Sciatic nerve (tissue), 2 donors: ENCODE results near the gene EPHA3. TPM values are rescaled to one million over a fixed set of nuclear protein-coding genes. Genes with fewer than 3 reads are reported as not detected.

Experiments used
- ATAC-seq: fragments of 200-7000 bp; cut with Tn5 transposase; one replicate; pipeline ENCODE4 v1.9.1; 2020; ENCODE audit warnings: mild to moderate bottlenecking, moderate library complexity
- DNase-seq: peaks from one replicate; pipeline ENCODE4 v3.0.0-alpha.2; 2020; ENCODE audit warnings: low spot score
- intact Hi-C: fragments of 100-400 bp; cut with DNase I; formaldehyde crosslinking; loops from one replicate; pipeline ENCODE4 v1.14.2; 2022
- total RNA-seq: library from RNA; stranded (reverse); fragmentation: NEBNext Ultra II Directional; extraction: Animal tissue kit (Norgen Biotek cat#: 25700); gene quantifications from one replicate; pipeline ENCODE4 v1.2.1, GENCODE V29; 2021
- donor health status: DM: no; HTN: no; CAD: no.
- donor health status: DM: no; HTN: no; CAD: no.

Gene EPHA3
- total RNA-seq, 1 donor from 2014 or later, result 12.6 TPM

DNA sequence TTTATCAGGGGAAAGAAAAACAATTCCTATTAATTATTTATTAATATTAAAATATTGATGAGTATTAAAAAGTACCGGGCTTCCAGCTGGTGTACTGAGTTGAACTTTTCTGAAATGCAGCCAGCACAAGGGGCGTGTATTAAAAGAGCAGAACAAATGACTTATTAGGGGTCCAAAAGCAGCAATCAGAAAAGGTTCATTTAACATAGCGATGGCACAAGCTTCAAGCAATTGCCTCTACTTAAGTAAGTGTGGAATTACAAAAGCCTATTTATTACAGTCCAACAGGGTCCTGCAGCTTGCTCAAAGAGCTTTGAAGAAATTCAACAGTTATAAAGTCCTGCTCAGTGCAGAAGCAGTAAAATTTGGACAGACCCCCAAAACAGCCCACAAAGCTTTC is 285.6 kb downstream of the EPHA3 start:
- intact Hi-C loops, result no loop called here
- ATAC-seq (no peak), DNase-seq (no peak)

DNA sequence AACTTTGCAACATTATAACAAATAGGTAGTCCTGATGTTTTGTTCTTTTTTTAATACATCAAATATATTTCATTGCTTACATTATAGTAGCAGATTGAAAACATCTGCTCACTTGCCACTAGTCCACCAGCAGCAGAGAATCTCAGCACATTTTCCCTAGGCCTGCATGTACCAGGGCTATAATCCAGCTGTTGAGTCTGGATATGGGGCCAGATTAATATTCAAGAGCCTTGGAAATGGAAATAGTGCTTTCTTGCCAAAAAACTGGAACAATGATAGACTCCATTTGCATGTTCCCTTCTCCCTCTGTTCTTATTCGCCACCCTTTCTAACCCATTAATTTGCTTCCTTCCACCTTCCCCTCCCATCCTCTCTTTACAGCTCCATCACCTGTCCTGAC is 288.0 kb downstream of the EPHA3 start:
- ATAC-seq, result no peak
- intact Hi-C loops, result no loop called here
- no peak for DNase-seq

DNA sequence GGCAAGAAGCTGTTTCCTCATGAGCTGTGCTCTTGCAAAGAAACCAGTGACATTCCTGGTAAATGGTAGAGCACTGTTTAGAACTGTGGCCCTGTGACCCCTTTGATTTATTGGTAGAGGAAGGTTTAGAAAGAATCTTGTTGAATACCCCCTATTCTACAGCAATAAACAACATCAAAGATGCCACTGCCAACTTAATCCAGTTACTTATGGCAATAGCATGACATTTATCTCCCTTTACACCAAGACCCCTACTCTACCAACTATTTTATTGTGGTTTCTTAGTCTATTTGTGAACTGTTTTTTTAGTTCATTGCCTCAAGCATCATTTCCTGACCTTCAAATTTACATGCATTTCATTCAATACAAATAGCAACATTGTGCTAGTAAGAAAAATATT is 288.6 kb downstream of the EPHA3 start:
- ATAC-seq, result no peak
- intact Hi-C loops, result no loop called here
- DNase-seq, result no peak

DNA sequence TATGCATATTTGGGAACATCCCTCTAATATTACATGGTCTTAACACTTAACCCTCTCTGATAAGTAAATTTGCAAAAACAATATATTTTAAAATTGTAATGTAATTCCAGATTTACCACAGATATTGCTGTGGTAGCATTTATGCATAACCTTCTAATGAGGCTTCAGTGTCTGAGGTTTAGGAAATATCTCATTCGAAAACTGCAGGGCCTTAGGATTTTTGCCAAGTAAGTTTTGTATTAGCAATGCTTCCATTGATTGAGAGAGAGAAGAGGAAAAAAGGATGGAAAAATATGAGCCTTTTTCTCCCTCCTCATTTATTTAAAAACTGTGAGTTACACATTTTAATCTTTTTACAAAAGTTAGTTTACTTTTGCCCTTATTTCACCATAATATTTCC is 294.6 kb downstream of the EPHA3 start:
- intact Hi-C loops, result no loop called here
- DNase-seq (no peak), ATAC-seq (no peak)

DNA sequence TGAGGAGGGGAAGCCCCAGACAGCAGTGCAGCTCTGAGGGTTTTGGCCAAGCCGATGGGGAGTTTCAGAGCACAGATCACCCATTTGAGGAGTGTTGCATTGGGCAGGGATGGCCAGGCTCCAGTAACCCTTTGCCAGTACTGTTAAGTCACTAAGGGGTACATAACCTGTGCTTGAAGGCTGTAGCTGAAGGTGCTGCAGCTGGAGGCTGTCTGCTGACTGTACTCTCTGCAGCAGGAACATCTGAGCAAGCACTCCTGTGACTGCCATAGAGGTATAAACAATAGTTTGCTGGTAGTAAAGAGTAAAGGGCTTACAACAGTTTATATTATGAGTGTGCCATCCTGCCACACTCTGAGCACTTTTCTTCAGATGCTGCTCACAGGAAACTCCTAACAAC is 297.8 kb downstream of the EPHA3 start:
- no peak for DNase-seq
- no peak for ATAC-seq
- intact Hi-C loops, result no loop called here

DNA sequence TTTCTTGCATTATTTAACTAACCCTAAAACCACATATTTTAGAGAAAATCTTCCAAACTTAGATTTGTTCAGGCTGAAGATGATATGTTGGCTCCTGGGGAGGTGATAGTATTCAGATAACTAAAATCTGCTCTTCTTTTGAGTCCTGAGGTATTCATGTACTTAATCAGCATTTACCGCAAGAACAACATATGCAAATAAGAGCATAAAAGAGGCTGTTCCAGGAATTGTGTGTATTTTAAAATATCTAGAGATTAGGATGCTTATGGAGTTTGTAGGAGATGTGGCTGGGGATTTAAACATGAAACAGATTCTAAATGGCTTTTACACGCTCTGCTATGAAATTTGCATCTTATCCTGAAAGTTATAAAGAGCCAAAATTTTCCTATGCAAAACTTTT is 298.2 kb downstream of the EPHA3 start:
- DNase-seq (no peak), ATAC-seq (no peak)
- intact Hi-C loops, result no loop called here

DNA sequence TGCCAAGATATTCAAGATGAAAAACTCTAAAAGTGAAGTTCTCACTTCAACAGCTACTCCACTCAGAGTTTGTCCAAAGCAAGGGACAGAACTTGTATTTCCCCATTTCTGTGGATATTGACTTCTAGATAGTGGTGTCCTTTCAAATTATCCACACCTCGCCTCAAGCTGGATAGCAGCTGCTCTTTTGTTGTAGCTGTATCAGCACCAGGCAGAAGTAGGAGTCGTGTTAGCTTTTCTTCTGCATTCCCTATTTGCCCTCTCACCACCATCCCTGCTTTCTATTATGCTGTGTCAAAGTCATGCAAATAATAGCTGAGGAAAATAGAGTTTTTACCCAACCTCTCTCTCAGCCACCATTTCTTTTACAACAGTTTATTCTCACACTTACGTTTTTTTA is 303.8 kb downstream of the EPHA3 start:
- intact Hi-C loops, result no loop called here
- DNase-seq, result no peak
- no peak for ATAC-seq

DNA sequence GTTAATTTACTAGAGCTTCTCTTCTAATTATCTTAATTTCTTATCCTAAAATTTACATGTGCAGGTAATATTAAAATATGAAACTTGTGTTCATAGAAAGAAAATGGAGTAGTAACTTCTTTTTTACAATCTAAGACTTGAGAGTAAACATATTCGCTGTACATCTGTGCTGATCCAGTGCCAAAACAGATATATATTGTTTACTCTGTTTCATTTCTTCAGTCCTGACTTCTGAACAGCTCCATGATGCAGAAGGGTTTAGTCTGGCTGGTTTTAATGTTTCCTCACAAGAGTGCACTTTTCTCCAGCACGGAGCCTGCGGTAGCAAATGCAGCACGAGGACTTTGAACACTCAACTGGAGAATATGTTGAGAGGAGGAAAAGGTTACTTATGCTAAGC is 306.8 kb downstream of the EPHA3 start:
- no peak for ATAC-seq
- intact Hi-C loops, result no loop called here
- no peak for DNase-seq

DNA sequence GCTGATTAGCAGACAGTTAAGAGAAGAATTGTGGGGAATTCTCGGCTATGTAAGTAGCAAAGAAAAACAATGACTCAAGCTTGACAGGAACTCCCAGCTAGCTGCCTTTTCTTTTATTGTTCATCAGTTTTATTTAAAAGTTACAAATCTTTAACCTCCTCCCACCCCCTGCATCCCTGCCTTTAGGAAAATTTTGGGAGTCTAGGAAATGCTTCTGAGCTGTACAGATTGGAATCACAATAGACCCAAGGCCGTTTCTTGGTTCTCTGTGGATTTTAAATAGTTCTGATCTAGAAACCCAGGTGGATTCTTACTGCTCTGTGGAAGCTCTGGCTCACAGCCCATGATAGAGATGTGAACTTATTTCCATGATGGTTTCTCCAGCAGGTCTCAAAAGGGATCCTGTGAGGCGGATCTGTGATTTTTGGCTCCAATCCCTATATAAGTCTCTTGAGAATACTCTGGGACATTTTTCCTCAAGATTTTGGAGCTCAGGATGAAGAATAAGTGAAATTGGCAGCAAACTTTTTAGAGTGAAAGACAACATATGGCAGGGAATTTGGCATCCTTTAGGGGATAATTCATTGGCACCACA is 312.3 kb downstream of the EPHA3 start:
- intact Hi-C loops, result no loop called here
- DNase-seq, result no peak
- ATAC-seq, result peak; percentile 26

DNA sequence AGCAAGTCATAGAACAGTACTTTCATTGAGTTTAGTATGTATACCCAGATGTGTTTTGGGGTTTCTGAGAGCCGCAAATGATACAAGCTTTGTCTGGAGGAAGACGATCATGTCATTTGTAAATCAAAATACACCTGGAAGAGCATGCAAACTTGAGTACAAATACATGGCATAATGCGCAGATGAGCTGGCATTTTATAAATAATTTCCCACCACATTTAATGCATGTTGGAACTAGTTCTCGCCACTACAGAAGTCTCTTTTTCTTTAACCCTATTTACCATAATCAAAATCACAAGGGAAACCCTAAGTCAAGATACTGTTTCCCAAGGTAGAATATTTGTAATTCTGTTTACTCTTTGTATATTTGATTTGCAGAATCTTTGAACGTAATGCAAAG is 318.6 kb downstream of the EPHA3 start:
- DNase-seq, result no peak
- no peak for ATAC-seq
- intact Hi-C loops, result no loop called here

DNA sequence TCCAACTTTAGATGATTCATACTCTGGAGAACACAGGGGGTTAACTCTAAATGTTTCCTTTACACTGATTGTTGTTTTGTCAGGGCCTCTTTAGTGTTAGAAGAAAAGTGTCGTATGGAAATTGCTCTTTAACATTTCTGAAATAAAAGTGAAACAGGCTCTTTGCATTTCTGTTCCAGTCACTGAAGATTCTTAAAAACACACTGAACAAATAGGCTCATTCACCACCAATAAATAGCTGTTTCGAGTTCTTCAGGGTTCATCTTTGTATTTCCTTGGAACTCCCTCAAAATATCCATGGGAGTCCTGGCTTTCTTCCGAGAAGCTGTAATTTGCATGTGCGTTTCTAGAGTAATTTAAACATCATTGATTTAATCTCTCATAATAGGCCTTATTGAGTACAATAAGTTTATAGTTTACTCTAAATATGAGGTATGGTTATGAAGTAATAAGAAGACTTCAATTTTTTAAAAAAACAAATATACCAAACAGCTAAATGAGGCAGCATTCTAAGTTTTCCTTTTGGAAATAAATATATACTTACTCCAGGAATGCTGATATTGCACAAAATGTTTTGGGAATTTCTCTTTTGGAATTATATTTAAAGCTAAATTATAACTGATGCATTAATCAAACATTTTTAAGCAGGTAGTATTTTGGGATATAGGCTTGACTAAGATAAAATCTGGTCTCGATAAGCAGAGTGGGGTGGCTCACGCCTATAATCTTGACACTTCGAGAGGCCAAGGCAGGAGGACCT is 327.4 kb downstream of the EPHA3 start:
- DNase-seq, result no peak
- no peak for ATAC-seq
- intact Hi-C loops, result no loop called here

DNA sequence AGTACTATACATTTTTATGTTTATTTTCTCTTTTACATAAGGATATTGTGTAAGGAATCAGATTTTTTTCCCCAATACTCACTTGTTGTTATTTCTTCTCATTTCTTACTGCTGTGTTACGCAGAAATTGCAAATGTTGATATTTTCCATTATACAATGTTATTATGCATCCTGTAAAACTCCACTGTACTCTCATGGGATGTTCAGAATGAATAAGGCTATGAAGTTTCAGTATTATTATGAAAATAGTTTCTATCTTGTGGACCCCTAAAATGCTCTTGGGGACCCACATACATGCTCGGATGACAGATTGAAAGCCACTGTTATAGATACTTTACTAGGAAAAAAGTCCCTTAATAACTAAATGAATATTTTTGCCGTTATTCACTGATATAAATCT is 329.4 kb downstream of the EPHA3 start:
- no peak for DNase-seq
- no peak for ATAC-seq
- intact Hi-C loops, result no loop called here

DNA sequence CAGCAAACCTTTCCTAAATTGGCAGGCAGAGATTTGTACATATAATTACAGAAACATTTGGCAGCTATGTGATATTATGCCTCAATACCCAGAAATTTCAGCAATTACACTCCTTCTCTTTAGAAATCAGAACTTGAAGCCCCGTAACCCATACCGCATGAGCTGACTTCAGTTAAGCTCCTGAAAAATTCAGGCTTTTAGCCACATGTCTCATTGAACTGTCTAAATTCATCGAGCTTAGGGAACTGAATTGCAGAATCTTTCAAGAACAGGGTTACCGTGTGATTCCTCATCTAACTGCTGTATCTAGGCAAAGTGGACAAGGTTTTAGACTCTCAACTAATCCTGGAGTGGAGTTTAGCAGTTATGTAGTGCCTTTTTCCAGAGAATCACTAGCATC is 333.0 kb downstream of the EPHA3 start:
- intact Hi-C loops, result no loop called here
- no peak for ATAC-seq
- no peak for DNase-seq

DNA sequence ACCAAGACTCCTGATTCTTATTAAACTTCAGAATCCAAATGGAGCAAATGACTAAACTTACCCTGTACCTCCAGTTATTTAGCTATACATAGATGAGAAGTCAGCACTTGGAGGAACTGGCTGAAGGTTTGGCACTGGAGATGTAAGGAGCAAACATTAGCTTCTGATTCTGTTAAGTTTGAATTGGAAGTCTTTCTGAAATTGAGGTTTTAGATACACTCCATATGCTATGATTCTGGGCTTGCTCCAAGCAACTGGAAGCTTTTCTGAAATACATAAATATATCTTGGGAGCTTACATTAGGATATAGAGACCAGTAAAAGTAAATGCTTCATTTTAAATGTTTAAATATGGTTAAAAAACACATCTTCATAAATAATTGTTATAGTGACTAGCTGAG is 333.7 kb downstream of the EPHA3 start:
- DNase-seq (no peak), ATAC-seq (no peak)
- intact Hi-C loops, result no loop called here

DNA sequence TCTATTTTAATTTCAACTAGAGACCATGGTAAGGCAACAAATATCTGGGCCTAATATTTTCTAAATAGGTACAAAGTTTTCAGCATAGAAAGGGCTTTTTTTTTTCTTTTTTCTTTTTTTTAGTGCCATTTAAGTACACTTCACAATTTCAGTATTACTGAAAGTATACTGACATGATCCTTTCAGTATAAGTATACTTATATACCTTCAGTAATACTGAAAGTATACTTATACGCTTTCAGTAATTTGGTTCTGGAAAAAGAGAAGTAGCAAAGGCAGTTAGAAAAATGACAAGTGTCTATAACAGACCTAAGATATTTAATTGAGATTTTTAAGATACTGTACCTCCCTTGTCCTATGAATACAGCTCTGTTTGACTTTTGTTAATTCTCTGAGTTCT is 339.2 kb downstream of the EPHA3 start:
- no peak for ATAC-seq
- DNase-seq, result no peak
- intact Hi-C loops, result no loop called here

DNA sequence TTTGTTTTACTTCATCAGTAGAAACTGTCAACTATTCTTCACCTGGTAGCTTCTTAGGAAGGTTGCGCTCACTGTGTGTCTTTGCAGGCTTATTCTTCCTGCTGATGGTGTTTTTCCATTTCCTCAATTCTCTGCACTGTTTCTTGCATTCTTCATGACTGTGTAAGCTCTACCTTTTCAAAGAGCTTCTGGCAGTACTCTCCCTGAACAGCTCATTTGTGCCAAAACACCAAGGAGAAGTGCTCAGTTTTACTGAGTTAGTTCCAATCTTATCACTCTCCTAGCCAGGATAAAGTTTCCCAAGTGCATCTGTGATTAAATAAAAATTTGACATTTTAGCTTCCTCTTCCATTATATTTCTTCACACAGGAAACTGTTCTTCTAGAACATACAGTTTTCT is 339.8 kb downstream of the EPHA3 start:
- no peak for DNase-seq

DNA sequence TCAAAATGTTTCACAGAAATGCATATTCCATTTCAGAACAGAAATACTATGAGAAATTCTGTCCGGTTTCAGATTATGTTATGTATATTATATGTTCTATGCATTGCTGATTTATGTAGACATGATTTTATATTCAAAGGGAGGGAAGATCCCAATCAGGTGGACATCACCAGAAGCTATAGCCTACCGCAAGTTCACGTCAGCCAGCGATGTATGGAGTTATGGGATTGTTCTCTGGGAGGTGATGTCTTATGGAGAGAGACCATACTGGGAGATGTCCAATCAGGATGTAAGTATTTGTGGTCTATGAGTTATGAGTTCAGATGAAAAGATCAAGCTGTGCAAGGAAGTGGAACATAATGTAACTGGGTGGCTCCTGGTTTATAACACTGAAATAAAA is 341.7 kb downstream of the EPHA3 start:
- ATAC-seq (no peak), DNase-seq (no peak)
- intact Hi-C loops, result no loop called here

More for the DNA sequence above, 339.8 kb downstream of the EPHA3 start:
- ATAC-seq, result no peak
- intact Hi-C loops, result no loop called here

DNA sequence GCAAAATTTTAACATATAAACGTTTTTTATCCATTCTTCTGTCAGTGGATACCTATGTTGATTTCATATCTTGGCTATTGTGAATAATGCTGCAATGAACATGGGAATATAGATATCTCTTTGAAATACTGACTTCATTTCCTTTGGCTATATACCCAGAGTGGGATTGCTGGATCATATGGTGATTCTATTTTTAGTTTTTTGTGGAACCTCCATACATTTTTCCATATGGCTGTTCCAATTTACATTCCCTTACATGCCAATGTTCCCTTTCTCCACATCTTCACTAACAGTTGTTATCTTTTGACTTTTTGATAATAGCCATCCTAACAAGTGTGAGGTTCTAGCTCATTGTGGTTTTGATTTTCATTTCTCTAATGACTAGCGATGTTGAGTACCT is 344.6 kb downstream of the EPHA3 start:
- DNase-seq, result no peak
- intact Hi-C loops, result no loop called here

DNA sequence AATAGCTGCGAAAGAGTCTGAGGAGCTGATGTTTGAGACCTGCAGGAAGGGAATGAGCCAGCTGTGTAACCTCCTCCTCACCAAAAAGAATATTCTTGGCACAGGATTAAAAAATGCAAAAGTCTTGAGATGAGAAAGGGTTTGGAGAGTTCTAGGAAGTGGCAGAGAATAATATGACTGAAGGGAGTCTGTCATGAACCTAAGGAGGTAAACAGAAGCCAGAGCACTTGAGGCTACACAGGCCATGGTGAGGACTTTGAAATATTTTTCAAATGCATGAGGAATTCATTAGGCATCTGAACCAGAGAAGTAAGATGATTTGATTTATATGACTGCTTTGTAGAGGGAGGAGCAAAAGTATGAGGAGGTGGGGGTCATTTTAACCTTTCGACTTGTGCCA is 347.8 kb downstream of the EPHA3 start:
- DNase-seq, result no peak
- intact Hi-C loops, result no loop called here
- no peak for ATAC-seq

More for the DNA sequence above, 344.6 kb downstream of the EPHA3 start:
- ATAC-seq, result no peak

DNA sequence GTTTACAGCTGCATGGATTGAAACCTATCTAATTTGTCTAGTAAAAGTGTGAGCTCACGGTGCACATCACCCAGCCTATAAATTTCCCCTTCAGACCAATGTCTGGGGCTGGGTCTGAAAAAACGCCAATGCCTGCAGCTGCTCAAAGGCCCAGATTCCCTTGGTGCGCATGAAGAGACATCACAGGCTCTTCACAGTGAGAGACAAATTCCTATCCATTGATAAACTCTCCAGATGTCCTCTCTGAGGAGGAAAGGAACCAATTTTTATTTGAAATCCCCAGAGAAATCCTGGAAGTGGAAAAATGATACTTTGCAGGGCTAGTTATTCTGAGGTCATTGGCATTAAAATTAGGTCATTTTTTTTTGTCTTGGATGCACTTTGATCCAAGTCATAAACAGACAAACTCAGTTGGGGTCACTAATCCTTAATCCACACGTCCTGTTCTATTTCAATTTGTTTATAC is 360.5 kb downstream of the EPHA3 start:
- ATAC-seq, result peak; percentile 76
- no peak for DNase-seq

DNA sequence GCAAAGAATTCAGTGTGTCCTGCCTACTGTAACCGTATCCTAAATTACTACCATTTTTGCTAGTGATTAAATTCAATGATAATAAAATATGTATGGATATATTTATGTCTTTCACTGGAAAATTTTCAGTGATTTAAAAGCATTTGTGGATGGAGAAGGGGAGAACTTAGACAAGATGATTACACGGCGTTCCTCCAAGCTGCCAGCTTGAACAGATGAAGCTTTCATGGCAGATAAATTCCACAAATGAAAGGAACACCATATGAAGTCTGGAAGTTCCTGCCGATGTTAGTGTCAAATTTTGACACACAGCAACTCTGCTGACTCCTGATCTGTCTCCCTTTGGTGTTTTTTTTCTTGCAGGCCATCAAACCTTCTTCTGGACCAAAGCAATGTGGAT is 364.7 kb downstream of the EPHA3 start:
- intact Hi-C loops, result no loop called here
- DNase-seq, result no peak
- no peak for ATAC-seq

More for the DNA sequence above, 360.5 kb downstream of the EPHA3 start:
- intact Hi-C loops, result no loop called here
